ENCODE measurements around the gene RBM20. TPM values are rescaled to one million over a fixed set of nuclear protein-coding genes. Genes with fewer than 3 reads are reported as not detected.

Gene RBM20
- total and polyA plus RNA-seq, 2 of the 13 experiments (the other 11 are each of a cell fraction or from before 2014, with no cell fraction given): 0.02 to 0.22 TPM

DNA sequence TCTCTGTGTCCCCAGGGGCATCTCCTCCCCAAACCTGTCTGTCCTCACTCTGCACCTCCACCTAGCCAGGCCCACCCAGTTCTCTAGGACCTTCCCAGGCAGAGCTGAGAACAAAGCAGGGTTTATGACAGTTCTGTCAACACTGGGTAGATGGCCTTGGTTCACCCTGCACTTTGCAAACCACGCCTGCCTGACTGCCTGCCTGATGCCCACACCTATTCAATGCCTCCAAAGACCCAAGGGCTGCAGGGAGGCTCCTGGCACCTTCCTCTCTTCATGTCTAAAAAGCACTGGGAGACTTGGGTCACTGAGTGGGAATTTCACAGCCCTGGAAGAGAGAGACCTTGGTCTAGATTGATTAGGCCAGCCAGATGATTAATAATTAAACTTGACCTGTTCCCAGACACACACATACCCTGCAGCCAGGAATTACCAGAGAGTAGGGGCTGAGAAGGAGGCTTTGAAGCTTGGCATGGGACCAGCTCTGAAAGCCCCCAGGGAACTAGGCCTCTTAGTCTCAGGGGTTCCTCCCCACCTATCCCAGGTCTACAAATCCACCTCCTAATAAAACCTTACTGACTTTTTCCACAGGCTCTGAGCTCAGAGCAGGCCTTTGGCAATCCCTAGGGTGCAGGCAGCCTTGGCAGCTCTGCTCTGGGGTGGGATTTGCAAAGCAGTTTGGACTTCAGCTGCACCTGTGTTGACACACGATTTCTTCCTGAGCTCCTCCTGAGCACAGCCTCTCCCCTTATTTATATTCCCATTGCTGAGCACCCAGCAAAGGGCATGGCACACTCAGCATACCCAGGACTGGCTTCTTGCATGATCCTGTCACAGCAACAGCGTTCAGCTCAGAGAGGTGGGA lies 201.9 kb downstream of the RBM20 start (continued):
- TF ChIP-seq CREB1 (IDR thresholded peaks at IDR 0.05) (no peak), CREB1 (CRISPR knock-in tag; IDR thresholded peaks at IDR 0.05) (peak; percentile 45; the same call in 1 of the 2 replicates), SALL1 (CRISPR knock-in tag; IDR thresholded peaks at IDR 0.05) (peak; percentile 87), ZNF484 (CRISPR knock-in tag; IDR thresholded peaks at IDR 0.05; ENCODE audit: borderline replicate concordance, low read depth) (no peak), FOXP1 (IDR thresholded peaks at IDR 0.05) (no peak), FOXP1 (CRISPR knock-in tag; IDR thresholded peaks at IDR 0.05) (peak; percentile 16; the same call in 1 of the 2 replicates), ARNT2 (CRISPR knock-in tag; IDR thresholded peaks at IDR 0.05; ENCODE audit: low read depth) (0 out of 2 replicates have a peak, but pooled peaks have one; percentile 45), SOX6 (IDR thresholded peaks at IDR 0.05) (no peak), SOX6 (CRISPR knock-in tag; IDR thresholded peaks at IDR 0.05) (peak; percentile 85), DPF2 (CRISPR knock-in tag; IDR thresholded peaks at IDR 0.05; ENCODE audit: borderline replicate concordance, low read depth) (peak; percentile 58; the same call in 1 of the 2 replicates), ZBTB21 (CRISPR knock-in tag; IDR thresholded peaks at IDR 0.05) (no peak), FOXA3 (CRISPR knock-in tag; IDR thresholded peaks at IDR 0.05) (peak; percentile 86), RXRA (CRISPR knock-in tag; IDR thresholded peaks at IDR 0.05) (peak; percentile 96), FIP1L1 (IDR thresholded peaks at IDR 0.05; ENCODE audit: borderline replicate concordance, insufficient read depth, low read depth, low read length) (no peak)
- TF ChIP-seq, protein P1, sequence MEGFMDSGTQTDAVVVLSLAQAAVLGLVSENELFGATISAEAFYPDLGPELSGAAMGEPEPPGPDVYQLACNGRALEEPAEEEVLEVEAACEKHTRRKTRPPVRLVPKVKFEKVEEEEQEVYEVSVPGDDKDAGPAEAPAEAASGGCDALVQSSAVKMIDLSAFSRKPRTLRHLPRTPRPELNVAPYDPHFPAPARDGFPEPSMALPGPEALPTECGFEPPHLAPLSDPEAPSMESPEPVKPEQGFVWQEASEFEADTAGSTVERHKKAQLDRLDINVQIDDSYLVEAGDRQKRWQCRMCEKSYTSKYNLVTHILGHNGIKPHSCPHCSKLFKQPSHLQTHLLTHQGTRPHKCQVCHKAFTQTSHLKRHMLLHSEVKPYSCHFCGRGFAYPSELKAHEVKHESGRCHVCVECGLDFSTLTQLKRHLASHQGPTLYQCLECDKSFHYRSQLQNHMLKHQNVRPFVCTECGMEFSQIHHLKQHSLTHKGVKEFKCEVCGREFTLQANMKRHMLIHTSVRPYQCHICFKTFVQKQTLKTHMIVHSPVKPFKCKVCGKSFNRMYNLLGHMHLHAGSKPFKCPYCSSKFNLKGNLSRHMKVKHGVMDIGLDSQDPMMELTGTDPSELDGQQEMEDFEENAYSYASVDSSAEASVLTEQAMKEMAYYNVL (CRISPR knock-in tag; IDR thresholded peaks at IDR 0.05; ENCODE audit: borderline replicate concordance): peak; percentile 51; the same call in 1 of the 2 replicates
- TF ChIP-seq, protein P2, sequence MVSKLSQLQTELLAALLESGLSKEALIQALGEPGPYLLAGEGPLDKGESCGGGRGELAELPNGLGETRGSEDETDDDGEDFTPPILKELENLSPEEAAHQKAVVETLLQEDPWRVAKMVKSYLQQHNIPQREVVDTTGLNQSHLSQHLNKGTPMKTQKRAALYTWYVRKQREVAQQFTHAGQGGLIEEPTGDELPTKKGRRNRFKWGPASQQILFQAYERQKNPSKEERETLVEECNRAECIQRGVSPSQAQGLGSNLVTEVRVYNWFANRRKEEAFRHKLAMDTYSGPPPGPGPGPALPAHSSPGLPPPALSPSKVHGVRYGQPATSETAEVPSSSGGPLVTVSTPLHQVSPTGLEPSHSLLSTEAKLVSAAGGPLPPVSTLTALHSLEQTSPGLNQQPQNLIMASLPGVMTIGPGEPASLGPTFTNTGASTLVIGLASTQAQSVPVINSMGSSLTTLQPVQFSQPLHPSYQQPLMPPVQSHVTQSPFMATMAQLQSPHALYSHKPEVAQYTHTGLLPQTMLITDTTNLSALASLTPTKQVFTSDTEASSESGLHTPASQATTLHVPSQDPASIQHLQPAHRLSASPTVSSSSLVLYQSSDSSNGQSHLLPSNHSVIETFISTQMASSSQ (IDR thresholded peaks at IDR 0.05; ENCODE audit: low read depth): peak; percentile 86
- TF ChIP-seq, protein P2 (CRISPR knock-in tag; IDR thresholded peaks at IDR 0.05; ENCODE audit: borderline replicate concordance): peak; percentile 83; the same call in 1 of the 2 replicates
- TF ChIP-seq, protein P3, sequence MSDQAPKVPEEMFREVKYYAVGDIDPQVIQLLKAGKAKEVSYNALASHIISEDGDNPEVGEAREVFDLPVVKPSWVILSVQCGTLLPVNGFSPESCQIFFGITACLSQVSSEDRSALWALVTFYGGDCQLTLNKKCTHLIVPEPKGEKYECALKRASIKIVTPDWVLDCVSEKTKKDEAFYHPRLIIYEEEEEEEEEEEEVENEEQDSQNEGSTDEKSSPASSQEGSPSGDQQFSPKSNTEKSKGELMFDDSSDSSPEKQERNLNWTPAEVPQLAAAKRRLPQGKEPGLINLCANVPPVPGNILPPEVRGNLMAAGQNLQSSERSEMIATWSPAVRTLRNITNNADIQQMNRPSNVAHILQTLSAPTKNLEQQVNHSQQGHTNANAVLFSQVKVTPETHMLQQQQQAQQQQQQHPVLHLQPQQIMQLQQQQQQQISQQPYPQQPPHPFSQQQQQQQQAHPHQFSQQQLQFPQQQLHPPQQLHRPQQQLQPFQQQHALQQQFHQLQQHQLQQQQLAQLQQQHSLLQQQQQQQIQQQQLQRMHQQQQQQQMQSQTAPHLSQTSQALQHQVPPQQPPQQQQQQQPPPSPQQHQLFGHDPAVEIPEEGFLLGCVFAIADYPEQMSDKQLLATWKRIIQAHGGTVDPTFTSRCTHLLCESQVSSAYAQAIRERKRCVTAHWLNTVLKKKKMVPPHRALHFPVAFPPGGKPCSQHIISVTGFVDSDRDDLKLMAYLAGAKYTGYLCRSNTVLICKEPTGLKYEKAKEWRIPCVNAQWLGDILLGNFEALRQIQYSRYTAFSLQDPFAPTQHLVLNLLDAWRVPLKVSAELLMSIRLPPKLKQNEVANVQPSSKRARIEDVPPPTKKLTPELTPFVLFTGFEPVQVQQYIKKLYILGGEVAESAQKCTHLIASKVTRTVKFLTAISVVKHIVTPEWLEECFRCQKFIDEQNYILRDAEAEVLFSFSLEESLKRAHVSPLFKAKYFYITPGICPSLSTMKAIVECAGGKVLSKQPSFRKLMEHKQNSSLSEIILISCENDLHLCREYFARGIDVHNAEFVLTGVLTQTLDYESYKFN (CRISPR knock-in tag; conservative IDR thresholded peaks at IDR 0.05): peak; percentile 86
